Measurements from ENCODE around the gene CDKAL1.

Gene CDKAL1

GRCh38 chr6:20939161-20939775 lies 405.0 kb downstream of the CDKAL1 start:
- DNase-seq: no peak

- no peak for DNase-seq
Measured at GRCh38 chr6:20943040-20943627, 408.9 kb downstream of the CDKAL1 start.

GRCh38 chr6:20943922-20944321 lies 409.7 kb downstream of the CDKAL1 start:
- no peak for DNase-seq

- DNase-seq: no peak
Measured at GRCh38 chr6:20946022-20946421, 411.8 kb downstream of the CDKAL1 start.

- DNase-seq: no peak
Measured at GRCh38 chr6:20946890-20947289, 412.6 kb downstream of the CDKAL1 start.

- no peak for DNase-seq
Measured at GRCh38 chr6:20947977-20948376, 413.7 kb downstream of the CDKAL1 start.

- DNase-seq: no peak
Measured at GRCh38 chr6:20948556-20948955, 414.3 kb downstream of the CDKAL1 start.

GRCh38 chr6:20949138-20949537 lies 414.9 kb downstream of the CDKAL1 start:
- no peak for DNase-seq

- DNase-seq: no peak
Measured at GRCh38 chr6:20952699-20953474, 418.6 kb downstream of the CDKAL1 start.

GRCh38 chr6:20954315-20954714 lies 420.1 kb downstream of the CDKAL1 start:
- no peak for DNase-seq

GRCh38 chr6:20955131-20955530 lies 420.9 kb downstream of the CDKAL1 start:
- no peak for DNase-seq

GRCh38 chr6:20955751-20956150 lies 421.5 kb downstream of the CDKAL1 start:
- DNase-seq: no peak

GRCh38 chr6:20960067-20960466 lies 425.8 kb downstream of the CDKAL1 start:
- no peak for DNase-seq

GRCh38 chr6:20965276-20965675 lies 431.0 kb downstream of the CDKAL1 start:
- no peak for DNase-seq

GRCh38 chr6:20965915-20966314 lies 431.7 kb downstream of the CDKAL1 start:
- no peak for DNase-seq

GRCh38 chr6:20969551-20969950 lies 435.3 kb downstream of the CDKAL1 start:
- DNase-seq: no peak

- no peak for DNase-seq
Measured at GRCh38 chr6:20976391-20976918, 442.2 kb downstream of the CDKAL1 start.

- DNase-seq: no peak
Measured at GRCh38 chr6:20978151-20978614, 443.9 kb downstream of the CDKAL1 start.

- no peak for DNase-seq
Measured at GRCh38 chr6:20979076-20979475, 444.8 kb downstream of the CDKAL1 start.

- no peak for DNase-seq
Measured at GRCh38 chr6:20983961-20984360, 449.7 kb downstream of the CDKAL1 start.

- DNase-seq: no peak
Measured at GRCh38 chr6:20985821-20986220, 451.6 kb downstream of the CDKAL1 start.

GRCh38 chr6:20991910-20992309 lies 457.7 kb downstream of the CDKAL1 start:
- DNase-seq: no peak

GRCh38 chr6:20996099-20996498 lies 461.8 kb downstream of the CDKAL1 start:
- DNase-seq: no peak
